Heart left ventricle (tissue), 16 donors: Measurements from ENCODE around the gene CBFA2T3. TPM values are rescaled to one million over a fixed set of nuclear protein-coding genes. Genes with fewer than 3 reads are reported as not detected.

Experiments used
- ATAC-seq, 4 donors: fragments of 200-7000 bp; cut with Tn5 transposase; one replicate each; pipeline ENCODE4 v1.9.1; 2020 to 2022; ENCODE audit warnings: moderate library complexity in 4 of 4, mild to moderate bottlenecking in 3 of 4, moderate number of reproducible peaks in 1 of 4
- DNase-seq, 5 donors: peaks; one replicate each; pipeline ENCODE4 v3.0.0-alpha.2; 2020
- H3K27ac ChIP-seq, 12 donors: fragments of 200-600 bp; sonication (generic) in 4 of 12; one replicate each; pipeline versions ENCODE4 v1.5.0 to v1.8.0; 2016 to 2022; ENCODE audit warnings: mild to moderate bottlenecking in 2 of 12
- H3K27me3 ChIP-seq, 9 donors: fragments of 200-600 bp; sonication (generic) in 2 of 9; one replicate each; pipeline versions ENCODE4 v1.5.1 to v1.8.0; 2016 to 2022; ENCODE audit warnings: mild to moderate bottlenecking in 3 of 9
- H3K36me3 ChIP-seq, 9 donors: fragments of 200-600 bp; sonication (generic) in 2 of 9; one replicate each; pipeline versions ENCODE4 v1.5.0 to v1.8.0; 2018 to 2022; ENCODE audit warnings: mild to moderate bottlenecking in 2 of 9
- H3K4me1 ChIP-seq, 12 donors: fragments of 200-600 bp; sonication (generic) in 4 of 12; one replicate each; pipeline versions ENCODE4 v1.5.0 to v1.8.0; 2016 to 2022; ENCODE audit warnings: mild to moderate bottlenecking in 3 of 12
- H3K4me3 ChIP-seq, 12 donors: fragments of 200-600 bp; sonication (generic) in 4 of 12; one replicate each; pipeline versions ENCODE4 v1.5.0 to v1.8.0; 2017 to 2022; ENCODE audit warnings: mild to moderate bottlenecking in 9 of 12, moderate library complexity in 4 of 12
- H3K9me3 ChIP-seq, 12 donors: fragments of 200-600 bp; sonication (generic) in 4 of 12; one replicate each; pipeline versions ENCODE4 v1.5.0 to v1.8.0; 2016 to 2022; ENCODE audit warnings: mild to moderate bottlenecking in 1 of 12
- CTCF ChIP-seq, 12 donors: fragments of 200-600 bp; sonication (generic) in 4 of 12; IDR thresholded peaks; one replicate each; pipeline versions ENCODE4 v1.5.0 to v1.8.0; 2018 to 2022; ENCODE audit warnings: antibody characterized with exemption in 12 of 12, mild to moderate bottlenecking in 5 of 12
- POLR2A ChIP-seq, 2 donors: fragments of 450-650 bp; IDR thresholded peaks; one replicate each; pipeline ENCODE4 v1.6.1; 2017; ENCODE audit warnings: antibody characterized with exemption in 2 of 2, mild to moderate bottlenecking in 2 of 2, moderate library complexity in 2 of 2
- WGBS, 4 donors: extraction: QIAGEN DNeasy Blood & Tissue Kit in 2 of 4; methylation state at CpG; one replicate each; pipeline versions ENCODE4 v1.1.5 to v1.1.7; 2013 to 2018; 5-methylcytosine and 5-hydroxymethylcytosine counted together
- intact Hi-C, 10 donors: fragments of 100-400 bp; cut with DNase I; formaldehyde crosslinking; loops; one replicate each; pipeline versions ENCODE4 v1.11.1 to v1.14.2; 2022
- polyA plus RNA-seq, 2 donors: library from polyadenylated mRNA; stranded (reverse); fragments of 200-250 nt; gene quantifications; one replicate each; pipeline ENCODE4 v1.2.3, GENCODE V29; 2013
- total RNA-seq, 9 donors: library from RNA; depleted of rRNA in 2 of 9; stranded (reverse); fragments of >200 nt in 2 of 9; fragmentation: NEBNext Ultra II Directional in 3 of 9; extraction: Animal tissue kit (Norgen Biotek cat#: 25700) in 3 of 9; gene quantifications; one replicate each; pipeline versions ENCODE4 v1.1.0 to v1.2.4, GENCODE V29; 2016 to 2023
- donor health status: ischemic (EF 13 %, LVEDD 7.1; RV severe dilation, severe dysfunction).
- donor health status: healthy with polysubstance abuse.
- donor health status: DM: no; HTN: yes; CAD: no.
- donor health status: DM: no; HTN: no; CAD: no.
- donor health status: ischemic (EF 25% LVEDD 6.9; RV normal size, moderate dysfunction).
- donor health status: ischemic (EF 25% LVEDD 5.7; RV mildly dilated, moderate dysfunction).
- donor health status: healthy.
- donor health status: DM: yes; HTN: yes; CAD: no.
- donor health status: ischemic (EF 35%, LVEDD 5.7; RV mildly dilated, moderate dysfunction).
- donor health status: nonischemic (EF 11% LVEDD 7.7; RV severe dilation, severe dysfunction).
- donor health status: DM: yes; HTN: yes; CAD: no.
- donor health status: PGD.
- donor health status: ischemic (EF 29% LVEDD 5.4; RV normal size, mild dysfunction).
- donor health status: nonischemic (EF 23%, LVEDD 6.1; RV moderate dilation, normal function).

Gene CBFA2T3
- total and polyA plus RNA-seq, 11 donors = 5.0 to 12.0 (median 5.8) TPM

GRCh38 chr16:88928405-88929090, 48.5 kb downstream of the CBFA2T3 start:
- no peak for DNase-seq
- H3K27me3 ChIP-seq = peaks cover 0 to 3% (median 0%) of the 10 kb centered on the region in 9 donors
- 73 to 75% (median 73%) methylated on average over 30 to 31 of the region's 31 CpGs for WGBS, 4 donors

DNA sequence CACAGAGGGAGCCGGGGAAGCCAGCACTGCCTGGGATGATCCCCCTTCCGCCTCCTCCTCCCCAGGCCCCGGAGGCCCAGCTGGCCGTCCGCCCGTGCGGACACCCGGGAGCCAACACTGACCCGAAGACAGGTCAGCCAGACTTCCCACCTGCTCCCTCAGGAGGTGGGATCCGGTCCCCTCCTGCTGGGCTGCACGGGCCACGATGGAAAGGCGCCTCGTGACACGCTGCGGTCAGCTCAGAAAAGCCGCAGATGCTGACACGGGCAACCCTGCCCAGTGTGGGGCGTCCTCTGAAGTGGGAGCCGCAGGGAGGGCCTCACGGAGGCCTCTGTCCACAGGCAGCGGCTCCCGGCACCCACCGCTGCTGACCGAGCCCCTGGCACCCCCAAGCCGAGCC, 49.3 kb downstream of the CBFA2T3 start:
- ATAC-seq = no peak

More at GRCh38 chr16:88928405-88929090, 48.5 kb downstream of the CBFA2T3 start:
- no peak for ATAC-seq
- no peak for TF ChIP-seq POLR2A (IDR thresholded peaks at IDR 0.05)
- no peak for TF ChIP-seq CTCF (IDR thresholded peaks at IDR 0.05)
- intact Hi-C loops = no loop called here
- H3K4me1 ChIP-seq = peaks cover 0 to 38% (median 20%) of the 10 kb centered on the region in 12 donors
- H3K4me3 ChIP-seq = no peak overlapping the region
- no peaks in the 10 kb centered on the region for H3K9me3 ChIP-seq
- no peaks in the 10 kb centered on the region for H3K36me3 ChIP-seq
- H3K27ac ChIP-seq = no peak overlapping the region

GRCh38 chr16:88927010-88927409, 50.0 kb downstream of the CBFA2T3 start:
- ATAC-seq (no peak), DNase-seq (no peak)
- TF ChIP-seq CTCF (IDR thresholded peaks at IDR 0.05) = no peak
- WGBS, 4 donors = 76 to 86% (median 81%) methylated on average over 17 to 21 of the region's 21 CpGs
- H3K27ac ChIP-seq = no peak overlapping the region
- H3K4me1 ChIP-seq = peaks cover 7 to 54% (median 34%) of the 10 kb centered on the region in 12 donors
- no peak overlapping the region for H3K4me3 ChIP-seq
- peaks cover 0 to 3% (median 0%) of the 10 kb centered on the region in 9 donors for H3K27me3 ChIP-seq
- no peaks in the 10 kb centered on the region for H3K36me3 ChIP-seq
- intact Hi-C loops = no loop called here
- no peaks in the 10 kb centered on the region for H3K9me3 ChIP-seq

More for the DNA sequence above, 49.3 kb downstream of the CBFA2T3 start:
- H3K27ac ChIP-seq = no peak overlapping the region
- H3K4me1 ChIP-seq = peaks cover 5 to 47% (median 28%) of the 10 kb centered on the region in 12 donors
- no peak overlapping the region for H3K4me3 ChIP-seq
- intact Hi-C loops = no loop called here
- TF ChIP-seq CTCF (IDR thresholded peaks at IDR 0.05) (no peak), POLR2A (IDR thresholded peaks at IDR 0.05) (no peak)
- no peak for DNase-seq
- WGBS, 4 donors = 82 to 91% (median 87%) methylated on average over 10 to 26 of the region's 26 CpGs
- no peaks in the 10 kb centered on the region for H3K36me3 ChIP-seq
- H3K27me3 ChIP-seq = peaks cover 0 to 3% (median 0%) of the 10 kb centered on the region in 9 donors
- no peaks in the 10 kb centered on the region for H3K9me3 ChIP-seq

DNA sequence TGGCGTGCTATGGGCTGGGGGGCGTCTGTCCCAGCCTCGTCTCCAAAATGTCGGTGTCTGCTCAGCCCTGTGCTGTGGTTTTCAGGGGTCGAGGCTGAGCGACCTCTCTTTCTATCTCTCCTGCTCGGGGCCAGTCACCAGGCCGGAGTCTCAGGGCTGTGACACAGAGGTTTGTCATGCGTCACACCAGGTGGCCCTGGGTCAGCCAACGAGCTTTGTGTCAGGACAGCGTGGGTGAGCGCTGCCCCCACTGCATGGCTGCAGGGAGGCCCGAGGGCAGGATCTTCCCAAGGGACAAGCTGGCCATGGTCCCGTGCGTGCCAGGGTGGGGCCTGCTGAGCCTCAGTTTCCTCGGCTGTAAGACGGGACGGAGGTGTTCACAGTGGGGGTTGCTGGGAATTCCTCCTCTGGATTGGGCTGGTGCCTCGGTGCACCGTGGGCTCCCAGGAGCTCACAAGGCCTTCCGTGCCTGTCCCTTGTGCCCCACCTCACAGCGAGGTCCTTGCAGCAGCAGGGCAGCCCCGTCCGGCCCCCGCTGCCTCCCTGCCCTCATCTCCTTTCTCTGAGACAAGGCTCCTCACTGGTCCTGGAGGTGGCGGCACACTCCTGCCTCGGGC, 50.5 kb downstream of the CBFA2T3 start:
- no peak for ATAC-seq
- intact Hi-C loops = no loop called here
- 78 to 87% (median 83%) methylated on average over 4 to 27 of the region's 27 CpGs for WGBS, 4 donors
- Histone ChIP-seq H3K9me3 (no peaks in the 10 kb centered on the region), H3K36me3 (no peaks in the 10 kb centered on the region), H3K4me3 (no peak overlapping the region), H3K4me1 (peaks cover 10 to 54% (median 39%) of the 10 kb centered on the region in 12 donors), H3K27me3 (peaks cover 0 to 3% (median 0%) of the 10 kb centered on the region in 9 donors), H3K27ac (no peak overlapping the region)
- TF ChIP-seq POLR2A (IDR thresholded peaks at IDR 0.05) = no peak
- no peak for TF ChIP-seq CTCF (IDR thresholded peaks at IDR 0.05)
- no peak for DNase-seq
